ENCODE measurements around the gene KCNG2.

Gene KCNG2

DNA sequence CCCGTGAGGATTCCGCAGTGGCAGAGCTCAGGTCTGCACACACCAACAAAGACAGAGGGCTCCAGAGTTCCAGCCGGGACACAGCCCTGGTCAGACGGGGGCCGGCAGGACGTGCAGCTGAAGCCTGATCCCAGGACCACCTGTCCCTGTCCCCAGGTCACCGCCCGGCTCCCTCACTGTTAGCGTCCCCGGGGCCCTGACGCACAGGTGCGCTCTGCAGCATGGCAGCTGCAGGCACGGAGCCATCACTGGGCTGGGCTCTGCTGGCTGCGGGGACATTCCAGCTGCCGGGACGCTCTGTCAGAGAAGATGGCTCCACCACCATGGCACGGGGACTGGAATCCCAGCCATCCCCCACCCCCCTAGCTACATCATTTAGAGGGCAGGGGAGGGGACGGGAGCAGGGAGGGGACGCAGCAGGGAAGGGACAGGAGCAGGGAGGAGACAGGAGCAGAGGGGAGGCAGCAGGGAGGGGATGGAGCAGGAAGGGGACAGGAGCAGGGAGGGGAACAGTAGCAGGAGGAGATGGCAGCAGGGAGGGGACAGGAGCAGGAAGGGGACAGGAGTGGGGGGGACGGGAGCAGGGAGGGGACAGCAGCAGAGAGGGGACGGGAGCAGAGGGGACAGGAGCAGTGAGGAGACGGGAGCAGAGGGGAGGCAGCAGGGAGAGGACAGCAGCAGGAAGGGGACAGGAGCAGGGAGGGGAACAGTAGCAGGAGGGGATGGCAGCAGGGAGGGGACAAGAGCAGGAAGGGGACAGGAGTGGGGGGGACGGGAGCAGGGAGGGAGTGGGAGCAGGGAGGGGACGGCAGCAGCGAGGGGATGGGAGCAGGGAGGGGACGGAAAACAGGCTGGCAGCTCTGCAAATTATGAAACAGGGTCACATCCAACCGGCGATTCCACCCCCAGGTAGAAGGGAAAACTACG is 113.9 kb downstream of the KCNG2 start:
- no peak for DNase-seq (ENCODE audit: low read depth)

DNA sequence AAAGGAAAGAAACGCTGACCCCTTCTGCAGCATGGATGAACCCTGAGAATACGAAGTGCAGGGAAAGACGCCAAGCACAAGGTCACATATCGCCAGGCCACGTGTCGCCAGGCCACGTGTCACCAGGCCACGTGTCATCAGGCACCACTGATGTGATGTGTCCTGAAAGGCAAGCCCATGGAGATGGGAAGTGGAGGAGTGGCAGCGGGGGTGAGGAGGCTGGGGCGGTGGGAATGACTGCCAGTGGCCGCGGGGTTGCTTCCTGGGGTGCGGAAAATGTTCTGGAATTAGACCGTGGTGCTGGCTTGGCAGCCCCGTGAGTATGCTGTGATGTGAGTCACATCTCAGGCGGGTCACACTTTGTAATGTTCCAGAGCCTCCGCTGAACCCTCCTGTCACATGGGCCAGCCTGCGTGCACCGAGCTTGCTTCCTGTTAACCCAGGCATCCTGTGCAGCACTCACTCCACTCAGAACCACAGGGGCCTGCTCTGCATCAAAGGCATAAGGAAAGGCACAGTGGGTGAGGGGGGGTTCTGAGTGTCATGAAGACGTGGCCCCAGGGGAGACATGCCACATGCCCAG is 114.8 kb downstream of the KCNG2 start:
- DNase-seq (ENCODE audit: low read depth) = no peak

- no peak for DNase-seq (ENCODE audit: low read depth)
Measured at GRCh38 chr18:79912994-79913831, 115.5 kb downstream of the KCNG2 start.

- no peak for DNase-seq (ENCODE audit: low read depth)
Measured at GRCh38 chr18:79914614-79915160, 116.9 kb downstream of the KCNG2 start.

DNA sequence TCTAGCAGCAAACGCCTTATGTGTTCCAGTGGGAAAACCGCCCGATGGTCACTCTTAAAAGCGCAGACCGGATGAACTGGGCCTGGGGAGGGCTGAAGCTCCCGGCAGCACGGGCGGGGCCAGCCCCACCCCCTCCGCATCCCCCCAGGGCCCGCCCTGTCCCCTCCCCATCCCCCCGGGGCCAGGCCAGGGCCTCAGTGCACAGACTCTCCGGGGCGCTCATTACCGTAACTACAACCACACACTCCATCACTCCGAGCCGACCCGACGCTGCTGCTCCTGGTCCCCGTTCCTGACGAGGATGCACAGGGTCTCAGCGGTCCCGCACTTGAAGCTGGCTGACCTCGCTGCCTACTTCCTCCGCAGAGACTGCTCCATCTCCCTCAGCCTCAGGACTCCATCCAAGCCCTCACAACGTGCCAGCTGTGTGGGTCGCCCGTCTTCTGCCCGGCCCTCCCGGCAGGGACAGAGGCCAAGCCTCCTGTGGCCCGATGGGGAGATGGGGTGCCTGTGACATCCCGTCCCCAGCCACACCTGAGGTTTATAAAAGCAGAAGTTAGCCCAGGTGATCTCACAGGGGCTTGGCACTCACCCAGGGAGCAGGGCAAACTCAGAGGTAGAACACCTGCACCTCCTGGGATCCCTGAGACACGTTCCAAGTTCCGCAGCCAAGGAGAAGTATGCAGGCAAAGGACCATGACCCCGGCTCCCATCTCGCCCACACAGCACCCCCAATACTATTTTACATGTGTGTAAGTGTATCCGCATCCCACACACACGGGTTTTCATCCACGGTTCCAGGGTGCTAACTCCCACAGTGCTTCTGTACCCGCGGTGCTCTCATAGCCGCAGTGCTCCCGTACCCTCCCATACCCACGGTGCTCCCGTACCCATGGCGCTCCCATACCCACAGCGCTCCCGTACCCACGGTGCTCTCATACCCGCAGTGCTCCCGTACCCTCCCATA is 117.7 kb downstream of the KCNG2 start:
- no peak for DNase-seq (ENCODE audit: low read depth)

- no peak for DNase-seq (ENCODE audit: low read depth)
Measured at GRCh38 chr18:79916128-79916494, 118.4 kb downstream of the KCNG2 start.

DNA sequence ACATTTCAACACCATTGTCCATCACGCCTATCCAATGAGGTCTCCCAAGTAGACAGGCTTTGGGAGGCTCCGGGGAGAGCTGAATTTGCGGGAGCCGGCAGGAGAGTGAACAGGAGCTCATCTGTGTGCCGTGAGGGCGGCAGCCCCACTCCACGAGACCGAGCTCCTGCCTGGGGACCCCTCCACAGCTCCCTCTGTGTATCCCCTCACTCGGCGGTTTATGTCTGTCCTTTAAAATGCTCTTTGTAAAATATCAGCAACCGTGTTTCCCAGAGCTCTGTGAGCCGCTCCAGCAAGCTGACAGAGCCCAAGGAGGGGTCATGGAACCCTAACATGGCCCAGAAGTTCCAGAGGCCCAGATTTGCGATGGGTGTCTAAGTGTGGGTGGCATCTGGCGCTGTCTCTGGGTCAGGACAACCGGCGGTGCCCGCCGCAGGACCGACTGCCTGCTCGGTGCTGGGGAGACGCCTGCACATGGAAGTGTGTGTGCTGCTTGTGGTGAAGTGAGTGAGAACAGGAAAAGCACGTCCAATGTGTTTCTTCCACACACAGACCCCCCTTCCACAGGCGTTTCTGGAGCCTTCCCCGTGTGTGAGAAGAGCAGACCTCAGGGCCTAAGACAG is 118.9 kb downstream of the KCNG2 start:
- DNase-seq (ENCODE audit: low read depth) = no peak

DNA sequence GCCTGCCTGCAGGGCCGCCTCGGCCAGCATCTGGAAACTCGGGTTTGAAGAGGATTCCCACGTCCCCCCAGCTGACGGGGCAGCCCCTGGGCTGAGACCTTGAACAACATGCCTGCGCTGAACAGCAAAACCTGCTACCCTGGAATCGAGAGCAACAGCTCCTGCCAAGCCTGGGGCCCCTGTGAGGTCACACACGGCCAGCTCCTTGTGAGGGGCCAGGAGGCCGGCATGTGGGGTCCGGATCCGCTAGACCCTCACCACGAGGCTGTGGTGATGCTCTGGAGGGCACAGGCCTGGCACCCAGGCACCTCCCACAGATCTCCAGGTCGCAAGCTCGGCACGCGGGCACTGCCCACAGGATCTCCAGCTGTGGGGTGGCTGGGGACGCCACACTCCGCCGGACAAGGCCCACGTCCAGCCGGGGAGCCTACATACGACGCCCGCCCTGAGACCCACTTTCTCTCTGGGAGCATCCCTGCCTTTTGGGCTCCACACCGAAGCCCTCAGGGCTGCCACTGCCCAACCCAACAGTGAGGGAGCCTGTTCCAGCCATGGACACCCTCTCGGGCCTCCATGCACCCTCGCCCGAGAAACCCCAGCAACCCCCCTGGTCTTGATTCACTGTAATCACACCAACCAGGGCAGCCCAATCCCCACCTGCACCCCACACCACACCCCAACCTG is 119.6 kb downstream of the KCNG2 start:
- no peak for DNase-seq (ENCODE audit: low read depth)

GRCh38 chr18:79917853-79918614 is 120.3 kb downstream of the KCNG2 start:
- DNase-seq (ENCODE audit: low read depth) = no peak

- no peak for DNase-seq (ENCODE audit: low read depth)
Measured at GRCh38 chr18:79918615-79919011, 120.9 kb downstream of the KCNG2 start.

- no peak for DNase-seq (ENCODE audit: low read depth)
Measured at GRCh38 chr18:79919089-79919488, 121.4 kb downstream of the KCNG2 start.

DNA sequence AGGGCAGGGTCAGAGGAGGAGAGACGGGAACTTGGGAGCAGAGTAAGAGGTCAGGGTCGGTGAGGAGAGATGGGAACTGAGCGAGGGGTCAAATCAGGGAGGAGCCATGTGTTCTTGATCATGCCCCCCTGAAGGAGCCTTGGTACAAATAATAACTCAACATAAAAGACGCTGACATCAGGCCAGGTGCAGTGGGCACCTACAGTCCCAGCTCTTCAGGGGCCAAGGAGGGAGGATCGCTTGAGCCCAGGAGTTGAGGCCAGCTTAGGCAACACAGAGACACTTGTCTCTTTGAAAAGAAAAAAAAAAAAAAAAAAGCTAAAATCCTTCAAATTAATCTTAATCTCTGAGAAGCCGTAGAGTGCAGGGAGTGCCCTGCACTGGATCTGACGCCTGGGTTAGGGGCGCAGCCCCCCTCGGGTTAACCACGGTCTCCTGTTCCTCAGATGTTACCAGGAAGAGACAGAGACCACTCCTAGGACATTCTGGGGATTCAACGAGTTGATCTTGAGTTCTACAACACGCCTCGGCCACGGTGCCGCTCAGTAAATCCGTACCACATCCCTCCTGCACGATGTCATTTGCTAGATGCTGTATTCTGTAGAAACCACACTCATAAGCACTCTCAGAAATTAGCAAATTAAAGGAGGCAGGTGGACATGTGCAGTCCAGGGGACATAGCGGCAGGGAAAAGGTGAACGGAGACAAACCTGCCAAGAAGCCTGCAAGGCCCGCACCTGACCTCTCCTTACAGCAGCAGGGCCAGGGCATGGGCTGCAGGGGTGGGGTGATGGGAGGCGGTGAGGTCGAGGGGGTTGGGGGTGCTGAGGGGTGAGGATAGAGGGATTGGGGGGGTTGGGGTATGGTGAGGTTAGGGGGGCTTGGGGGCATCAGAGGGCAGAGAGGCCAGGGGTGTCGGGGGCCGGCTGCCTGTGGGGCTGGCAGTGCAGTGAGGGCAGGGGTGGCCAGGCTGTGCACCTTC is 124.5 kb downstream of the KCNG2 start:
- no peak for DNase-seq (ENCODE audit: low read depth)

GRCh38 chr18:79922971-79923411 is 125.3 kb downstream of the KCNG2 start:
- DNase-seq (ENCODE audit: low read depth) = no peak

- DNase-seq (ENCODE audit: low read depth) = no peak
Measured at GRCh38 chr18:79923896-79924585, 126.3 kb downstream of the KCNG2 start.

GRCh38 chr18:79924814-79925731 is 127.3 kb downstream of the KCNG2 start:
- DNase-seq (ENCODE audit: low read depth) = no peak

DNA sequence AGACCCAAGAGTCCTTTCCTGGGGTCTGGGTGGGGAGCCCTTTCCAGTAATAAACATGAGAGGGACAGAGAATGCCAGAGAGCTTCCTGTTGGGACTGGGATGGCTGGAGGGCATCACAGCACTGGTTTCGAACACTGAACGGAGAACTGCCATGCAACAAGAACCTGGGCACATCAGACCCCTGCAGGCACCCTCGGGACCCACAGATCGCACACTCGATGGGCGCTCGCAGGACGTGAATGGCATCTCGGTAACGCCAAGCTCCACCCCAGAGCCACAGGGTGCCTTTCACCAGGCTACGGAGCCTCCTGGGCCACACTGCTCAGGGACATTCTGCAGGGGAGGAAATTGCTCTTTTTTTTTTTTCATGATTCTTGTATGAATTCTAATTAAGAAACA is 128.6 kb downstream of the KCNG2 start:
- DNase-seq (ENCODE audit: low read depth) = no peak
